Uterus (tissue), 2 donors: ENCODE measurements around the gene SLC4A1AP.

Experiments used
- CTCF ChIP-seq, 4 experiments: fragments of 200-600 bp in 2 of 4; fragments of 450-650 bp in 2 of 4; sonication (generic) in 2 of 4; IDR thresholded peaks; one replicate each; pipeline ENCODE4 v1.5.1; 2016 to 2019; ENCODE audit warnings: antibody characterized with exemption in 4 of 4, mild to moderate bottlenecking in 2 of 4, moderate library complexity in 1 of 4
- POLR2A ChIP-seq, 2 donors: fragments of 450-650 bp; IDR thresholded peaks; one replicate each; pipeline ENCODE4 v1.6.1; 2016; ENCODE audit warnings: antibody characterized with exemption in 2 of 2, mild to moderate bottlenecking in 1 of 2, moderate library complexity in 1 of 2

- TF ChIP-seq CTCF (IDR thresholded peaks at IDR 0.05) (no peak), POLR2A (IDR thresholded peaks at IDR 0.05) (no peak)
Measured at GRCh38 chr2:27716301-27717069, 52.8 kb downstream of the SLC4A1AP start.
